ENCODE results near the gene ADGRA3.

GRCh38 chr4:22384154-22384553, 131.7 kb downstream of the ADGRA3 start:
- TF ChIP-seq POLR2A (IDR thresholded peaks at IDR 0.05) (no peak), CTCF (IDR thresholded peaks at IDR 0.05) (no peak)

Data from tibial nerve (tissue), 3 donors.